GM21619 (cell line): Measurements from ENCODE around the gene LGALS4.
"Not testable (repeated sequence)": the region's sequence is repeated elsewhere in the genome, so short reads cannot be mapped to it uniquely, and the experiment has no call there.

Source experiments
- ATAC-seq: cut with Tn5 transposase; IDR thresholded peaks from one replicate; pipeline ENCODE4 v1.9.1; 2021; ENCODE audit not compliant: unreplicated experiment

Gene LGALS4

DNA sequence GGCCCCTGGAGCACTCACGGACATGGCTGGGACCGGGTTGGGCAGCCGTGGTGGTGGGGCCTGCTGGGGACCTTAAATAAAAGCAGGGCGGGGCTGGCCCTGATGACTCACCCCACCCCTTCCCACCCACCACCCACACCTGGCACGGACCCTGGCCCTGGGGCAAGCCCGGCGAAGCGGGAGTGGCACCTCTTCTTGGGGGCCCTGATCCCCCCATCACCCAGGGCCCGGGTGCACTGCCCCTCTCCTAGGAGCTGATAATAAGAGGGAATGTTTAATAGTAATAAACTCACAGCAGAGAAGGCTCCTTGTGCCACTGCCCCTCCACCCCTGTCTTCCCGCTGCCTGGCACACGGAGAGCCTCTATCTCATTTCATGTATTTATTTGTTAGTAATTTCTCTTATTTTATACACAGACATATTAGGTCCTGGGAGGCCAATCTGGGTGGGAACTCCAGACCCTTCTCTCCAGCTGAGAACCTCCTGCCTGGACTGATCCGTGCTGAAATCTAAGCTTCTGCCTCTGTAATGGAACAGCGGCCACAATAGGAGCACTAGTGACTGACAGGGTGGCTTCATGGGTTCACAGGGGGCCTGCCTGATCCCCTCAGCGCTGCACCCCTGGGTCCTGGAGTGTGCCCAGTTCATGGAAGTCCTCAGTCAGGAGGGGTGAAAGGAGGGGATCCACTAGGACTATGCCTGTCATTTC, 39.1 kb downstream of the LGALS4 start, which contains the start of gene LGALS7:
Gene LGALS7 (minus strand): TSS at position 49 of the 709 bp plus-strand sequence. CDS start 25 bp downstream, at position 24.
- ATAC-seq, result no peak

DNA sequence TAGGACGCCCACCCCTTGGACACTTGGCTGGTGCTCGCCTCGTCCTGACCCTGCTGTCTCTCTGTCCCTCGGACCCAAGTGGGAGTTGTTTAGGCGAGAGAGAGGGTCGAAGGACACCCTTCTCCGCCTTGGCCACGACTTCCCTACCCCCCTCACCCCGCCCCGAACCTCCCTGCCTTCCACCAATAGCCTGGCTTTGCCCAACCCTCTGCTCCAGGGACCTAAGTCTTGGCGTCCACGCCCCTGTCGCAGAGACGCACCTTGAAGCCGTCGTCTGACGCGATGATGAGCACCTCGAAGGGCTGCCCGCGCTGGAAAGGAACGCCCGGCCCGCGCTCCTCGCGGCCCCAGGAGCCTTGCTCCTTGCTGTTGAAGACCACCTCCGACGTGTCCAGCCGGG, 41.2 kb downstream of the LGALS4 start:
- not testable (repeated sequence) for ATAC-seq

DNA sequence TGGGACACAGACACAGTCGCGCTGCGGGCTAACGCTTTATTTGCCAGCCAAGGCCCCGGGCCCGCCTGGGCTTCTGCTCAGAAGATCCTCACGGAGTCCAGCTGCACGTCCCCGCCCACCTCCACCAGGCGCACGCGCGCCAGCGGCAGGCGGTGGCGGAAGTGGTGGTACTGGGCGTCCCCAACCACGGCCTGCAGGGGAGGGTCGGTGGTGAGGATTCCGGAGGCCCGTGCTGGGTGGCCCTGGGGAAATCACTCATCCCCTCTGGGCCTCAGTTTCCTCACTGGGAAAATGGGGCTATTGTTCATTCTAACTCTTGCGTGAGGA, 41.8 kb downstream of the LGALS4 start:
- not testable (repeated sequence) for ATAC-seq

DNA sequence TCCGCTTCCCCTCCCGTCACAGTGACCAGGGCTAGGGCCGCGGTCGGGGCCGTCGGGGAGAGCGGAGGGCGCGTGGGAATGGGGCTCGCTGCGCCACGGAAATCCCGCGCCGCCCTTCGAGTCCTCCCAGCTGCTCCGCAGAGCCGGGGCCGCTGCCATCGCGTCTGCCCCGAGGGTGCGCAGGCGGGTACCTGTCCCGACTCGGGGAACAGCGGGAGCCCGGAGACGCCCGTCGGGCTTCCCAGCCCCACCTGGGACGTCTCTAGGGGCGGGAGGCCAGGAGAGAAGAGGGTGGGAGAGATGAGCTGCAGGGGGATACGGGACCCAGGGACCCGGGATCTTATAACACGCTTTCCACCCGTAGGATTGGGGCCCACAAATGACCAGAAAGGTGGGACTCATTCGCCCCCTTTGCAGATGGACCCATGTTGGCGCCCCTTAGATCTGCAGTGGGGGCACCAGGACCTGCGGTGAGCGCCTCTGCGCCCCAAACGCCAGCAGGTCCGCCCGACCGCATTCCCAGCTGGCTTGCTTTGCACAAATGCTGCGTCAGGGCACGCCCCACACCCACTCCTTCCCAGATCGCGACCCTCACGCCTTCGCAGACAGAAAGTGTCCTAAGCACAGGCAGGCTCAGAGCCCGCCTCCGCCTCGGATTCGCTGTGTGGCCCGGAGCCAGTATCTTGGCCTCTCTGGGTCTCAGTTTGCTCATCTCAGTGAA, 42.4 kb downstream of the LGALS4 start:
- not testable (repeated sequence) for ATAC-seq

DNA sequence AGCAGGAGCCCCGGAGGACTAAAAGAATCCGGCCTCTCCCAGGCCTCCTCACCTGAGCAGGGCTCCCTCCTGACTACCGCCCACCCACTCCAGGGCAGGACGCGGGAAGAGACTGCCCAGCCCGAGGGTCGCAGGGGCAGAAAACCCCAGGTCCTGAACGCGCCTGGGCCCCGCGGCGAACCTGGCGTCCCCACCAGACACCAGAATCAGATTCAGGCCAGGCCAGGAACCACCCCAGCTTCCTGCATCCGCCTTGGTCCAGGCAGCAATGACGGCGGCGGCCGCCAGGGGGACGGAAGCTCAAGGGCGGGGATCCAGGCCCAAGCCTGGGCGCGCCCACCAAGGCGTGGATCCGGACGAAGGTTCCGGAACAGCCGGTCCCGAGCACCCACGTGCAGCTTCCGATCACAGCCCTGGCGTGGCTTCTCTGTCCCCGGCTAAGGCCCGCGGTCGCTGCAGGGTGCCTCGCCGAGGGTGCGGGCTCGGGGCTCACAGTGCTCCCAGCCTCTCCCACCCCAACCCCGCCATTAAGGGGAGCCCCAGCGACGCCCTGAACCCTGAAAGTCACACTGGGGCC, 43.0 kb downstream of the LGALS4 start:
- ATAC-seq, result peak; percentile 59

DNA sequence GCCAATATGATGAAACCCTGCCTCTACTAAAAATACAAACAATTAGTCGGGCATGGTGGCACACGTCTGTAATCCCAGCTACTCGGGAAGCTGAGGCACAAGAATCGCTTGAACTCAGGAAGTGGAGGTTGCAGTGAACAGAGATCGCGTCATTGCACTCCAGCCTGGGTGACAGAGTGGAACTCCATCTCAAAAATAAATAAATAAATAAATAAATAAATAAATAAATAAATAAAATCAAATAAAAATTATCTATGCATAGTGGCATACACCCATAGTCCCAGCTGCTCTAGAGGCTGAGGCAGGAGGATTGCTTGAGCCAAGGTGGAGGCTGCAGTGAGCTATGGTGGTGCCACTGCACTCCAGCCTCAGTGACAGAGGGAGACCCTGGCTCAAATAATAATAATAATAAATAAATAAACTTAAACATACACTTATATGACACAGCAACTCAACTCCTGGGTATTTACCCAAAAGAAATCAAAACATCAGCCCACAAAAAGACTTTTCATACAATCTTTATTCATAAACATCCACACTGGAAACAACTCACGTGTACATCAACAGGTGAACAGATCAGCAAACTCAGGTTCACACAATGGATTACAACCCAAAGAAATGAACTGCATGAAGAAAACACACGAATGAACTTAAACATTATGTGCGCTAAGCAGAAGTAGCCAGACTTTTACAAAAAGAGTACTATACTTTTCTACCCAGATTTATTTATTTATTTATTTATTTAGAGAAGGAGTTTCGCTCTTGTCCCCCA, 46.3 kb downstream of the LGALS4 start:
- ATAC-seq, result no peak

DNA sequence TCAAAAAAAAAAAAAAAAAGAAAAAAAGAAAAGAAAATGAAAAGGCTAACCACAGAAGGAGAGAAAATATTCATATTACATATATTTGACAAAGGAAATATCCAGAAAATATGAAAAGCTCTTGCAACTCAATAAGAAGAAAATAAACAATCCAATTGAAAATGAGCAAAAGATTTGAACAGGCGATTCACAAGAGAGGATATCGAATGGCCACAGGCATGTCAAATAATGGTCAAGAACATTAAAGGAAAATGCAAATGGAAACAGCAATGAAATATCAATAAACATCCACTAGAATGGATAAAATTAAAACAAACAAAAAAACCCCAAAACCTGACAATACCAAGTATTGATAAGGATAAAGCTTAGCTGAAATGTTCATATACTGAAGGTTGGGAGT, 47.5 kb downstream of the LGALS4 start:
- ATAC-seq, result no peak

DNA sequence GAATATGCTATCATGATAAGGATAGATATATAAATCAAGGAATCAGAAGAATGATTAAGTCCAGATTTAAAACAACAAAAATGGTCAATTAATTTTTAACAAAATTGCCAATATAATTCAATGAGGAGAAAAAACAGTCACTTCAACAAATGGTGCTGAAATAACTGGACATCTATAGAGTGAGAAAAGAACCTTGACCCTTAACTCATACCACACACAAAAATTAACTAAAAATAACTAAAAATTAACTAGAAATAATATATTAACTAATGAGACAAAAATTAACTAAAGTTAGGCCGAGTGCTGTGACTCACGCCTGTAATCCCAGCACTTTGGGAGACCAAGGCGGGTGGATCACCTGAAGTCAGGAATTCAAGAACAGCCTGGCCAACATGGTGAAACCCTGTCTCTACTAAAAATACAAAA, 48.9 kb downstream of the LGALS4 start:
- ATAC-seq, result no peak

DNA sequence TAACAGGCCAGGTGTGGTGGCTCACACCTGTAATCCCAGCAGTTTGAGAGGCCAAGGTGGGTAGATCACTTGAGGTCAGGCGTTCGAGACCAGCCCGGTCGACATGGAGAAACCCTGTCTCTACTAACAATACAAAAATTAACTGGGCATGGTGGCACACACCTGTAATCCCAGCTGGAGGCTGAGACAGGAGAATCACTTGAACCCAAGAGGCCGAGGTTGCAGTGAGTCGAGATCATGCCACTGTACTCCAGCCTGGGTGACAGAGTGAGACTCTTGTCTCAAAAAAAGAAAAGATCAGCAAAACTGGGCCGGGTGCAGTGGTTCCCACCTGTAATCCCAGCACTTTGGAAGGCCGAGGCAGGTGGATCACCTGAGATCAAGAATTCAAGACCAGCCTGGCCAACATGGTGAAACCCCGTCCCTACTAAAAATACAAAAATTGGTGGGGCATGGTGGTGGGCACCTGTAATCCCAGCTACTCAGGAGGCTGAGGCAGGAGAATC, 50.8 kb downstream of the LGALS4 start:
- not testable (repeated sequence) for ATAC-seq

DNA sequence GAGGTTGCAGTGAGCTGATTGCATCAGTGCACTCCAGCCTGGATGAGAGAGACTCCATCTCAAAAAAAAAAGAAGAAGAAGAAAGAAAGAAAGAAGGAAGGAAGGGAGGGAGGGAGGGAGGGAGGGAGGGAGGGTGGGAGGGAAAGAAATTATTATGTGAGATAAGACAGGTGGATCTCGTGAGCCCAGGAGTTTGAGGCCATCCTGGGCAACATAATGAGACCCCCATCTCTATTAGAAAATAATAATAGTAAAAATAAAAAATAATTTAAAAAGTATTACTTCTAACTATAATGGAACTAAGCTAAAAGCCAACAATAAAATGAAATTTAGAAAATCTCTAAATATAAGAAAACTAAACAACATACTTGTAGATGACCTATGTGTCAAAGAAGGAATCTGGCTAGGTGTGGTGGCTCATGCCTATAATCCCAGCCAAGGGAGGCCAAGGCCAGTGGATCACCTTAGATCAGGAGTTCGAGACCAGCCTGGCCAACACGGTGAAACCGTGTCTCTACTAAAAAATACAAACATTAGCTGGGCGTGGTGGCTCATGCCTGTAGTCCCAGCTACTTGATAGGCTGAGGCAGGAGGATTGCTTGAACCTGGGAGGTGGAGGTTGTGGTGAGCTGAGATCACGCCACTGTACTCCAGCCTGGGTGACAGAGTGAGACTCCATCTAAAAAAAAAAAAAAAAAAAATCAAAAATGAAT, 51.8 kb downstream of the LGALS4 start:
- not testable (repeated sequence) for ATAC-seq

DNA sequence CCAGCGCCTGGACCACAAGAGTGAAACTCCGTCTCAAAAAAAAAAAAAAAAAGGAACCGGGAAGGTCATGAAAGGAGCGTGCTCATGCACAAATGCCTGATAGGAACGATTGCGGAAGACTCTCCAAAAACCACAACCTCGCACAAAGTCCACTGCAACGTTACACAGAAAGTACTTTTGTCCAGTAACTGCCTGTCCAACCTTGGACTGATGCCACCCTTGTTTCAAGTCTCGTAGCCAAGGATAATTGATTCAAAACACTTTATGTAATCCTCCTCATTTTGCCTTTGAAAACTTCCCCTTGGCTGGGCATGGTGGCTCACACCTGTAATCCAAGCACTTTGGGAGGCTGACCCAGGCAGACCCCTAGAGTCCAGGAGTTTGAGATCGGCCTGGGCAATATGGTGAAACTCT, 53.1 kb downstream of the LGALS4 start:
- ATAC-seq, result no peak

DNA sequence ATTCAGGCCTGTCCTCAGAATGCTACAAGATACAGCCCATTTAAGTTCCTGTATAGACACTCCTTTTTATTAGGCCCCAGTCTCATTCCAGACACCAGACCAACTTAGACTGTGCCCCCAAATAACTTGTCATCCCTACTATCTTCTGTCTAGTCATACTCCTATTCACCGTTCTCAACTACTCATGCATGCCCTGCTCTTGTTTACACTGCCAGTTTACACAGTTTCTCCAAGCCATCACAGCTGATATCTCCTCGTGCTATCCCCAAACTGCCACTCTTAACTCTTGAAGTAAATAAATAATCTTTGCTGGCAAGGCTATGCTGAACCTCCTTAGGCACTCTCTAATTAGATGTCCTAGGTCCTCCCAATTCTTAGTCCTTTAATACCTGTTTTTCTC, 58.5 kb downstream of the LGALS4 start:
- not testable (repeated sequence) for ATAC-seq

DNA sequence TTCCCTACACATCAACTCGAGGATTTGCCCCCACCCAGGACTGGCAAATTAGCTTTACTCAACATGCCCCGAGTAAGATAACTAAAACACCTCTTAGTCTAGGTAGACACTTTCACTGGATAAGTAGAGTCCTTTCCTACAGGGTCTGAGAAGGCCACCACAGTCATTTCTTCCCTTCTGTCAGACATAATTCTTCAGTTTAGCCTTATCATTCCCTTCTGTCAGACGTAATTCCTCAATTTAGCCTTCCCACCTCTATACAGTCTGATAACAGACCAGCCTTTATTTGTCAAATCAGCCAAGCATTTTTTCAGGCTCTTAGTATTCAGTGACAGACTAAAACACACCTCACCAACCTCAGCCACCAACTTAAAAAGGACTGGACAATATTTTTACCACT, 59.0 kb downstream of the LGALS4 start:
- not testable (repeated sequence) for ATAC-seq
